ENCODE results near the gene WTIP. TPM values are rescaled to one million over a fixed set of nuclear protein-coding genes. Genes with fewer than 3 reads are reported as not detected.
A peak's percentile ranks its signal among the peaks of the same experiment; 100 is the strongest.

Gene WTIP
- total and polyA plus RNA-seq, 12 donors, result 1.2 to 15.1 (median 6.0) TPM

- DNase-seq, result peak in 1 of 7 donors; percentile 33
Observed at GRCh38 chr19:34504273-34504808, 22.8 kb downstream of the WTIP start.

DNA sequence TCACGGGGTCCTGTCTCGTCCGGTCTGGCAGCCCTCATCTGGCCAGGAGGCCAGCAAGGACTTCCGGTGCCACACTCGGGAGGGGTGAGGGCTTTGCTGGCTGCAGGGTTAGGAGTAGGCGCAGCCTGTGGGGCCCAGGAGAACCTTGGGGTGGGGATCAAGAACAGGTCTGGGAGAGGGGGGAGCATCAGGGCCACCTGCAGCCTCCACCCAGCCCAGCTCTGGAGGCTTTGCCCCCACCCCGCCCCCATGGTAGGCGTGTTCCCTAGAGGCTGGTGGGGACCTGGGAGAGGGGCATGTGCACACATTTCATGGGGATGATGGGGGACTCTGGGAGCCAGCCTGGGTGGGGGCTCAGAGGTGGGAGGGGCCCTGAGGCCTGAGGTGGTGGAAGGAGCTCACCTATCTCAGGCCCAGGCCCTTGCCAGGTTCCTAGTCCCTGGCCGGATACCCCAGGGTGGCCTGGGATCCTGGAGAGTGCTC lies 23.3 kb downstream of the WTIP start:
- 66 to 80% (median 68%) methylated on average over 2 to 9 of the region's 9 CpGs; no CpG with 5 or more reads in 1 of the 4 donors for WGBS, 4 donors
- H3K27ac ChIP-seq, result no peak overlapping the region
- peak in 1 of 7 donors; percentile 24 for DNase-seq
- no peaks in the 10 kb centered on the region for H3K36me3 ChIP-seq (replicated peaks in 1 of 2)
- H3K4me1 ChIP-seq (replicated peaks in 1 of 2), result no peaks in the 10 kb centered on the region
- no peak overlapping the region for H3K4me3 ChIP-seq
- intact Hi-C loops (cut with DNase I), result loop anchor here in 1 of 2 donors (5.0 kb wide), 1 partner anchor 207 kb away; no protein-coding TSS in a partner anchor
- no peaks in the 10 kb centered on the region for H3K9me3 ChIP-seq (replicated peaks in 1 of 3)
- H3K27me3 ChIP-seq, result no peaks in the 10 kb centered on the region
- TF ChIP-seq, protein P1, sequence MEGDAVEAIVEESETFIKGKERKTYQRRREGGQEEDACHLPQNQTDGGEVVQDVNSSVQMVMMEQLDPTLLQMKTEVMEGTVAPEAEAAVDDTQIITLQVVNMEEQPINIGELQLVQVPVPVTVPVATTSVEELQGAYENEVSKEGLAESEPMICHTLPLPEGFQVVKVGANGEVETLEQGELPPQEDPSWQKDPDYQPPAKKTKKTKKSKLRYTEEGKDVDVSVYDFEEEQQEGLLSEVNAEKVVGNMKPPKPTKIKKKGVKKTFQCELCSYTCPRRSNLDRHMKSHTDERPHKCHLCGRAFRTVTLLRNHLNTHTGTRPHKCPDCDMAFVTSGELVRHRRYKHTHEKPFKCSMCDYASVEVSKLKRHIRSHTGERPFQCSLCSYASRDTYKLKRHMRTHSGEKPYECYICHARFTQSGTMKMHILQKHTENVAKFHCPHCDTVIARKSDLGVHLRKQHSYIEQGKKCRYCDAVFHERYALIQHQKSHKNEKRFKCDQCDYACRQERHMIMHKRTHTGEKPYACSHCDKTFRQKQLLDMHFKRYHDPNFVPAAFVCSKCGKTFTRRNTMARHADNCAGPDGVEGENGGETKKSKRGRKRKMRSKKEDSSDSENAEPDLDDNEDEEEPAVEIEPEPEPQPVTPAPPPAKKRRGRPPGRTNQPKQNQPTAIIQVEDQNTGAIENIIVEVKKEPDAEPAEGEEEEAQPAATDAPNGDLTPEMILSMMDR (IDR thresholded peaks at IDR 0.05), result no peak
- TF ChIP-seq POLR2A (IDR thresholded peaks at IDR 0.05), result no peak

More at GRCh38 chr19:34504273-34504808, 22.8 kb downstream of the WTIP start:
- Histone ChIP-seq H3K9me3 (replicated peaks in 1 of 3) (no peaks in the 10 kb centered on the region), H3K4me1 (replicated peaks in 1 of 2) (no peaks in the 10 kb centered on the region), H3K27me3 (no peaks in the 10 kb centered on the region), H3K36me3 (replicated peaks in 1 of 2) (no peaks in the 10 kb centered on the region), H3K4me3 (no peak overlapping the region), H3K27ac (no peak overlapping the region)
- TF ChIP-seq, protein P1 (IDR thresholded peaks at IDR 0.05), result no peak
- TF ChIP-seq POLR2A (IDR thresholded peaks at IDR 0.05), result no peak
- 58 to 85% (median 72%) methylated on average over 1 to 6 of the region's 6 CpGs for WGBS, 4 donors
- intact Hi-C loops (cut with DNase I), result loop anchor here in 1 of 2 donors (5.0 kb wide), 1 partner anchor 208 kb away; no protein-coding TSS in a partner anchor

DNA sequence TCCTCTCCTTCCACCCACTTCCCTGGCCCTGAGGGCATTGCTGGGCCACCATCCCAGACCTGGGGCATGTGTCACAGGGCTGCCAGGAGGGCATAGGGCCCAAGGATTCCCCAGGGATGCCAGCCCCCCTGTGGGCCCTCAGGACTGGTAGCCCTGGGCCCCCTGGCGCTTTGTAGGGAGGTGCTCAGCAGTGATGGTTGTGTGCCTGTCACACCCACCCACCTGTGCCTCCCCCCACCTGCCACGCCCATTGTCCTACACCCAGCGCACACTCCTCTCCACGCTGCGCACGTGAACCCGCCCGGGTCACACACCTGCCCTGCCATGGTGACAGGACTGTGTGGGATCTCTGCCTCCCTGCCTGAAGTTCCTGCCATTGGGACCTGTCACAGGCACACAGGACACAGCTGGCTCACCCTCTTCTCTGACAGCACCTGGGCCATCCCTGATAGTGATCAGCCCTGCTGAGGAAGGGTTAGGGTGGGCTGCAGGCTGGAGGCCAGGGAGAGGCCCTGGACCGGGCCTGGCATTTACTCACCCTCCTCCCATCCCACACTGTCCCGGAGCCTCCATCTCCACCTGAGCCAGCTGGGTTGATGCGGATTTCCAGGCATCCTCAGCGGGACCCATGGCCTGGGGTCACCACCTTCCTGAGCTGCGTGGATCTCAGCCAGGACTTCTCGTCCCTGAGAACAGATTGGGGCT lies 23.9 kb downstream of the WTIP start:
- Histone ChIP-seq H3K9me3 (replicated peaks in 1 of 3) (no peaks in the 10 kb centered on the region), H3K27me3 (no peaks in the 10 kb centered on the region), H3K36me3 (replicated peaks in 1 of 2) (no peaks in the 10 kb centered on the region), H3K4me1 (replicated peaks in 1 of 2) (no peaks in the 10 kb centered on the region), H3K27ac (no peak overlapping the region), H3K4me3 (no peak overlapping the region)
- TF ChIP-seq, protein P1 (IDR thresholded peaks at IDR 0.05), result no peak
- TF ChIP-seq POLR2A (IDR thresholded peaks at IDR 0.05), result no peak
- intact Hi-C loops (cut with DNase I), result no loop called here
- peak in 1 of 7 donors; percentile 47 for DNase-seq
- 78 to 88% (median 79%) methylated on average over 10 to 14 of the region's 14 CpGs for WGBS, 4 donors

DNA sequence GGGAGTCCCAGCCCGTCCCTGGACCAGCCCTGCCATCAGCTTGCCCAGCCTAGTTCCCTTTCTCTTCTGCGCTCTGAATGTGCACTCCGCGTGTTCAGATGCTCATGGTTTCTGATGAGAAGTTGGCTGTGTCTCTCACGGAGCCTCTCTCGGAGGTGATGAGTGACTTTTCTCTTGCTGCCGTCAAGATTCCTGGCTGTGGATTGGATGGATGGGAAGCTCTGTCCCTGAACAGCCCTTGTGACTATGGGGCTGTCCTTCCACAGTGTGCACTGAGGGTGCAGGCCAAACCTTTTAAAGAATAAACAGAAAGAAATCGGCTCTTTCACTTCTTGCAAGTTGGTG lies 24.4 kb downstream of the WTIP start:
- no peaks in the 10 kb centered on the region for H3K4me1 ChIP-seq (replicated peaks in 1 of 2)
- no peak overlapping the region for H3K4me3 ChIP-seq
- no peak for TF ChIP-seq POLR2A (IDR thresholded peaks at IDR 0.05)
- TF ChIP-seq, protein P1 (IDR thresholded peaks at IDR 0.05), result no peak
- WGBS, 4 donors, result 53 to 68% (median 57%) methylated on average over 7 to 8 of the region's 8 CpGs
- no peak overlapping the region for H3K27ac ChIP-seq
- no peak for DNase-seq
- no peaks in the 10 kb centered on the region for H3K9me3 ChIP-seq (replicated peaks in 1 of 3)
- no peaks in the 10 kb centered on the region for H3K36me3 ChIP-seq (replicated peaks in 1 of 2)
- no peaks in the 10 kb centered on the region for H3K27me3 ChIP-seq
- intact Hi-C loops (cut with DNase I), result no loop called here

All from adrenal gland (tissue), 12 donors.